NCI-H2107 treated with DMSO at 0.1 percent for 48 hours (cell line): Measurements from ENCODE around the gene RNF115.
A peak's percentile ranks its signal among the peaks of the same experiment; 100 is the strongest.

Source experiments
- DNase-seq: peaks from one replicate; lab custom pipeline; 2025; ENCODE audit not compliant: unreplicated experiment; lab: John Stamatoyannopoulos, UW

Gene RNF115

GRCh38 chr1:145707183-145707867 lies 116.6 kb downstream of the RNF115 start, which contains the start of gene PDZK1:
PDZK1 (minus strand) TSS chr1:145707368; CDS start chr1:145688021, 19,347 bp downstream.
- DNase-seq, result no peak

DNA sequence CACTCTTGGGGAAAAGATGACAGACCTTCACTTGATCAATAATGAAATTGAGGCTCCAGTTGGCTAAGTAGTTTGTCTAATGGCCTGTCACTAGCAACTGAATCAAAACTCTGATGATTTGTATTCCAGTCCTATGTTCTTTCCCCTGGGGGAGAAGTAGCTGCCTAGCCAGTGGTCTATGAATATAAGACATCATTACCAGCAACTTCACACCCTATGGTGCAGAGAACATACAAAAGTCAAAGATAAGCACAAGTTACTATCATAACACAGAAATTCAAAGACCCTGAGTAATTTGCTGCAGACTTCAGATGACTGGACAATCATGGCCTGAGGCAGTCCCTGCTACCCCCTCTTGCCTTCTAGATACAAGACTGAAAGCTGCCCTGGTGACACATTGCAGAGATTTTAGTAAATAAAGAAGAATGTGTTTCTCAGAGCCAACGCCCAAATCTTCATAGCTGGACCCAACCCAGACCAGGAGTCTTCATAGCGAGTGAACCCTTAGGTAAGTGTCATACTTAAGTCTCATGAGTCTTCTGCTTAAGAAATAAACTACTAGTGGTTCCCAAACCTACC lies 117.7 kb downstream of the RNF115 start:
- no peak for DNase-seq

DNA sequence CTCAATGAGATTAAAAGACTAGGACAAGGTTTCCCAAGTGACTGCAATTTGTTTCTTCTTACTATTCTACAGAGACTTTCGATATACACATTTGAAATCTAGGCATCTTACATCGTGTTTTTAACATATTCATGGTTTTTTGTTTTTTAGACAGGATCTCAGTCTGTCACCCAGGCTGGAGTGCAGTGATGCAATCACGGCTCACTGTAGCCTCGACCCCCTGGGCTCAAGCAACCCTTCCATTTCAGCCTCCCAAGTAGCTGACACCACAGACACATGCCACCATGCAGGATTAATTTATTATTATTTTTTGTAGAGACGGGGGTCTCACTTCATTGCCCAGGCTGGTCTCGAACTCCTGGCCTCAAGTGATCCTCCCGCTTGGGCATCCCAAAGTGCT lies 118.3 kb downstream of the RNF115 start:
- DNase-seq, result no peak

GRCh38 chr1:145702826-145703225 lies 121.1 kb downstream of the RNF115 start:
- DNase-seq, result no peak

- DNase-seq, result no peak
These were observed 121.8 kb downstream of the RNF115 start for GRCh38 chr1:145702052-145702451.

DNA sequence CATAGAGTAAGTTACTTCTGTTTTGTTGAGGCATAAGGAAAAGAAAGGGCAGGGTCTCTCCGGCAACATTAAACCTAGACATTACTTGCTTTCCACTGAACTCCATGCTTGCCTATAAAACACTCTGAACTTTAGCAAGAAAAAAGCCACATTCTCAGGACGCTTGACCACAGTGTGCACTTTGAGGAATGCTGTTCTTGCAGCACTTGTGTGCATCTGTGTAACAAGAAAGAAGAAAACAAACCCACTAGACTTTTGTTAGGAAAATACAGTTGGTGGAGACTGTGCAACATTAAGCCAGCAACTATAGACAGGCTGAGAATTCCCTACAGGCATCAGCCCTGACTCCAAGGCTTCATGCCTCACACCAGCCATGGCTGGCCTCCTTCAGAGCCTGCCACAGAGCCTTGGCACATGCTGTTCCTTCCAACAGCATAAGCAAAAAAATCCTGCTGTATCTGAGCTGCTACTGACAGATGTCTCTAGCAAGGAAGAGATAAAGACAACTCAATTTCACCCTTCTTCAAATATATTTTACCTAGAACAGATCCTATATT lies 122.5 kb downstream of the RNF115 start:
- no peak for DNase-seq

DNA sequence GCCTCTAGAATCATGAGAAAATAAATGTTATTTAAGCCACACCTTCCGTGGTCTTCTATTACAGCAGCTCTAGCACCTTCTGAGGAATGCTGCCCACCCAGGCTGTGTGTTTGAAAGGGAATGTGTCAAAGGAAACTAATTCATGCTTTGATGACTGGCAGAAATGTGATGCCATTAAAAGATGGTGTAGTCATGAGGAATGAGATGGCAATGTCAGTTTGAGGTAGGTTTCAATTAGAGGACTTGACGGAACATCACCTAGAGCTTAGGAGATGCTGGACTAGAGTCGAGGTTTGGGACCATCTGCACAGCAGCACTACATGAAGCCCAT lies 127.3 kb downstream of the RNF115 start:
- no peak for DNase-seq

DNA sequence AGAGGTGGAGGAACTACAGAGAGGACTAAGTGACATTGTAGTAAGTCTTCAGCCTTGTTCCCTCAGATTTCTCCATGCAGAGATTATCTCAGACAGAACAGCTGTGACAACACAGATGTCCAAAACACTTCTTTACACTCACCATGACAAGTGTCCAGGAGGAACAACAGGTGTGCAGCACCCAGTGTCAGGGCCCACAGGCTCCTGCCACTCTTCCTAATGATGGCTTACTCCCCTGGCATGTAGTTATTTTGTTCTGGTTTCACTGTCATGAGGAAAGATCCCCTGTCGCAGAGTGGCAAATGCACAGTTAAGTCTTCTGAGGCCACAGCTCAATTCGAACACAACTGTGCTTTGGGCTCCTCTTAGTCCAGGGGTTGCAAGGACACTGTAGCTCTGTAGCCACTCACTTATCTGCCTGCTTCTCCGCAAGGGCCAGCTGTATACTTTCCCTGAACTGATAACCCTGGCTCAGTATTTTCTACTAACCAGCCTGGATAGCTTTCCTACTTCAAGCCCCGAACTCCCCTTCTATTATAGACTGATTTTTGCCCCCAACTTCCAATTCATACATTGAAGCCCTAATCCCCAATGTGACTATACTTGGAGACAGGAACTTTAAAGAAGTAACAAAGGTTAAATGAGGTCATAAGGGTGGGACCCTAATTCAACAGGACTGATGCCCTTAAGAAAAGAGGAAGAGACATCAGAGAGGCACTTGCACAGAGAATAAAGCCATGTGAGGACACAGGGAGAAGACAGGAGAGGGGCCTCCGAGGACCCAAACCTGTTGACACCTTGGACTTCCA lies 127.9 kb downstream of the RNF115 start:
- DNase-seq, result no peak

DNA sequence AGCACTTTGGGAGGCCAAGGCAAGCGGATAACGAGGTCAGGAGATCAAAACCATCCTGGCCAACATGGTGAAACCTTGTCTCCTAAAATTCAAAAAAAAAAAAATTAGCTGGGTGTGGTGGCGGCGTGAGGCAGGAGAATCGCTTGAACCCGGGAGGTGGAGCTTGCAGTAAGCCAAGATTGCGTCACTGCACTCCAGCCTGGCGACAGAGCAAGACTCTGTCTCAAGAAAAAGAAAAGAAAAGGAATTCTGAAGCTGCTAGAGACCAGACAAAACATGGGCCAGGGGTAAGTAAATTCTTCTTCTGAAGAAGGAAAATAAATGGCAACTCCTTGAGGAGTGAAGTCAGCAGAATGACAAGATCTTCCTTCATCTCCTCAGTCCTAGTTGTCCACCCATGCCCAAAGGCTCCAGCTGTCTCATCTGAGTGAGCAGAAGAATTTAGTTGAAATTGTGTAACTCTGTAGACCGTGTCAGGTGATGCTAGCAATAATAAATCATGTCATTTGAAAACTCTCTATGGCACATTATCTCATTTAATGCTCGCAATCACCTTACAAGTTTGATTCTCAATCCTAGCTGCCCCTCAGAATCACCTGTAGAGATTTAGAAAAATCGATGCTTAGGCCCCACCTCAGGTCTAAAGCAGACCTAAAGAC lies 131.0 kb downstream of the RNF115 start:
- DNase-seq, result no peak

- DNase-seq, result peak; percentile 8
These were observed 133.0 kb downstream of the RNF115 start for GRCh38 chr1:145690587-145691558.

- no peak for DNase-seq
These were observed 134.0 kb downstream of the RNF115 start for GRCh38 chr1:145689922-145690321.

DNA sequence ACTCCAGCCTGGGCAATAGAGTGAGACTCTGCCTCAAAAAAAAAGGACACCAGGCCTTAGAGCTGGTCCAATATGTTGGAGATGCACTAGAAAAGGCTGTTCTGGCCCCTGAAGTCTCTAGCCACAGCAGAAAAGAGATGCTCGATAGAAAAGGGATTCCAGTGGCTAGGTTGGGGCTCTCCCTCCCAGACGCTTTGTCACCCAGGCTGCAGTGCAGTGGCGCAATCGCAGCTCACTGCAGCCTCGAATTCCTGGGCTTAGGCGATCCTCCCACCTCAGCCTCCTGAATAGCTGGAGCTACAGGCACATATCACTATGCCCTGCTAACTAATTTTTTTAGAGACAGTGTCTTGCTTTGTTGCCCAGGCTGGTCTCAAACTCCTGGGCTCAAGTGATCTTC lies 135.0 kb downstream of the RNF115 start:
- no peak for DNase-seq
